ENCODE measurements around the gene CSF2RB.
A peak's percentile ranks its signal among the peaks of the same experiment; 100 is the strongest.
"Not testable (repeated sequence)": the region's sequence is repeated elsewhere in the genome, so short reads cannot be mapped to it uniquely, and the experiment has no call there.

Gene CSF2RB

GRCh38 chr22:36976606-36977005 lies 63.2 kb downstream of the CSF2RB start:
- DNase-seq: no peak

- no peak for DNase-seq
These were observed 64.0 kb downstream of the CSF2RB start for GRCh38 chr22:36977401-36977861.

- DNase-seq: peak in 1 of 2 experiments; percentile 12
These were observed 64.7 kb downstream of the CSF2RB start for GRCh38 chr22:36977947-36978660.

- DNase-seq: no peak
These were observed 65.8 kb downstream of the CSF2RB start for GRCh38 chr22:36979016-36979910.

- DNase-seq: no peak
These were observed 67.9 kb downstream of the CSF2RB start for GRCh38 chr22:36981247-36981775.

GRCh38 chr22:36982136-36982535 lies 68.7 kb downstream of the CSF2RB start:
- no peak for DNase-seq

GRCh38 chr22:36985211-36985889 lies 71.9 kb downstream of the CSF2RB start:
- no peak for DNase-seq

- no peak for DNase-seq
These were observed 72.9 kb downstream of the CSF2RB start for GRCh38 chr22:36986242-36986821.

GRCh38 chr22:36988075-36988832 lies 74.8 kb downstream of the CSF2RB start:
- no peak for DNase-seq

- DNase-seq: not testable (repeated sequence)
These were observed 75.6 kb downstream of the CSF2RB start for GRCh38 chr22:36989012-36989411.

Measured in cerebellar nuclear complex (tissue), 1 donor.